ENCODE data around the gene CEACAM1. TPM values are rescaled to one million over a fixed set of nuclear protein-coding genes. Genes with fewer than 3 reads are reported as not detected.

CEACAM1 gene
- not detected for polyA plus RNA-seq (2013, experiment 1 of 4)
- polyA plus RNA-seq (2013, experiment 2 of 4), result not detected
- not detected for polyA plus RNA-seq (2013, experiment 3 of 4)
- 0.12 TPM for polyA plus RNA-seq (2013, experiment 4 of 4)

DNA sequence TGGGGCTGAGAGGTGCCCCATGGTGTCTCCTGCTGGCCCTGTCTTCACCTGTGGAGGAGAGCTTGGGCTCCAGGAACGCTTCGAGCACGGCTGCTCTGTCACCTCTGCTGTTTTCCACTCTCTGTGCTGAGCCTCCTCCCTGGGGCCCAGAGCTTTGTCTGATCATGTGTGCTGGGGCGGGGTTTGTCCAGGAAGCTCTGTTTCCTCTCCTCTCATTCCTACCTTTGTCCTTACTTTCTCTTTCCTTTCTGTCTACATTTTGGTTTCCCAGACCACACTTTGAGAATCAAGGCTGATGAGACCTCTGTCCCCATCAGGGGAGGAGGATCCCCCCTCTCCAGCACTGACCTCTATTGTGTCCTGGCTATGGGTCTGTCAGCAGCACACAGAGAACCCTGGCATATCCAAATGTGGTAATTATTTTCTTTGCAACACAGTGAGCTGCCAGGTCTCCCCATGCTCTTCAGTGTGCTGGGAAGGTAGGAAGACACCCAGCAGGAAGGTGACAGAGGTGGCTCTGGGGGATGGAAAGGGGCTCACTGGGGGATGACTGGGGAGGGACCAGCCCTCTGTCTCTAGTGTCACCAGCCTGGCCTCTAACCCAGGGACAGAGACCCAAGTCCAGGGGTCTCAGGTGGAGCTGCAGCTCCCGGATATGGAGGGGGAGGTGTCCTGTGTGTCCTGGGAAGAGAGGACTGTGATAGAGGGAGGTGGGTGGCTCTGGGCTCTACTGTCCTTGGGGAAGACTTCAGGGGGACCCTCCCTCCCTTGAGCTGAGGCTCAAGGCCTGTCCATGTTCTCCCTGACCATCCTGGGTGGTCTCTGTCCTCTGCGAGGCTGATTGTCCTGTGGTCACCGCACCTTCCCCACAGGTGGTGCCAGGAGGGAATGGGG lies at the start of gene CEACAM1:
Gene CEACAM1, minus strand, starts transcription at position 128 of the 894 bp plus-strand sequence. Its CDS starts 107 bp downstream, at position 21.
- peaks cover 4% of the 10 kb centered on the region for H3K4me1 ChIP-seq (ENCODE audit: control insufficient read depth, insufficient read depth, low read length)
- no peak within 1 kb of the TSS for H3K27ac ChIP-seq (ENCODE audit: insufficient read depth, low read depth, low read length, poor library complexity, severe bottlenecking)
- H3K4me3 ChIP-seq (ENCODE audit: insufficient read depth, low read depth, low read length), result no peak within 1 kb of the TSS
- WGBS, 2 experiments, result 87 to 89% methylated on average over 7 of the region's 7 CpGs
- no peaks in the 10 kb centered on the region for H3K36me3 ChIP-seq (ENCODE audit: control insufficient read depth, insufficient read depth, low read length)
- no peaks in the 10 kb centered on the region for H3K9me3 ChIP-seq (ENCODE audit: control insufficient read depth, low read length)
- H3K27me3 ChIP-seq (ENCODE audit: control insufficient read depth, insufficient read depth, low read length, poor library complexity, severe bottlenecking), result no peaks in the 10 kb centered on the region

DNA sequence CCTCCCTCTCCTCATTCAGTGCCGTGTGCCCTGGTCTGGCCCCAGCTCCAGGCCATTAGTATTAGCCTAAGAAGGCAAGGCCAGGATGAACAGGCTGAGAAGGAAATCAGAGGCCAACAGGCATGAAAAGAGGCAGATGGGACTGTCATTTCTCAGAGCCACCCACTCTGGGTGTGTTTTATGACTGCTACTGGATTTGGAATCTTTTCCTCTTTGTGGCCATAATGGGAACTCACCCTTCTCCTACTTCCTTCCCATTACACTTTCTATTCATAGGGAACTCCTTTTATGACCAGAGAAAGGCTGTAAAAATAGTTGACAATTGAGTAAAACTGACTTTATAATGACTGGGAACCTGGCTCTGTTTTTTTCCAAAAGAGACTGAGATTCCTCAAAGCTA lies 48.7 kb upstream of the CEACAM1 start:
- WGBS, 2 experiments, result 82 to 88% methylated on average over 1 of the region's 1 CpG
- Histone ChIP-seq H3K4me1 (ENCODE audit: control insufficient read depth, insufficient read depth, low read length) (no peaks in the 10 kb centered on the region), H3K9me3 (ENCODE audit: control insufficient read depth, low read length) (no peaks in the 10 kb centered on the region), H3K27me3 (ENCODE audit: control insufficient read depth, insufficient read depth, low read length, poor library complexity, severe bottlenecking) (no peaks in the 10 kb centered on the region), H3K27ac (ENCODE audit: insufficient read depth, low read depth, low read length, poor library complexity, severe bottlenecking) (no peak overlapping the region), H3K36me3 (ENCODE audit: control insufficient read depth, insufficient read depth, low read length) (no peaks in the 10 kb centered on the region), H3K4me3 (ENCODE audit: insufficient read depth, low read depth, low read length) (no peak overlapping the region)

DNA sequence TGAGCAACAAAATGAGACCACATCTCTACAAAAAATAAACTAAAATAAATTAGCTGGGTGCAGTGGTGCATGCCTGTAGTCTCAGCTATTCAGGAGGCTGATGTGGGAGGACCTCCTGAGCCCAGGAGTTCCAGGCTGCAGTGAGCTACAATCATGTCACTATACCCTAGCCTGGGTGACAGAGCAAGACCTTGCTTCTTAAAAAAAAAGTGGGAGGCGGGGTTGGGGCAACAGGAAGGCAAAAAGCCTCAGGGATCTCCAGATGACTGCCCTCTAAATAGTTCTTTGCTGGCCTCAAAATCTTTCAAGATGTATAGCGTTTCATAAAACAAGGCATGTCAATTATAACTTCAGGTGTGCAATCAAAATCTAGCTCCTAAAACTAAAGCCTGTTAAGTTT lies 48.0 kb upstream of the CEACAM1 start:
- no peaks in the 10 kb centered on the region for H3K4me1 ChIP-seq (ENCODE audit: control insufficient read depth, insufficient read depth, low read length)
- H3K27ac ChIP-seq (ENCODE audit: insufficient read depth, low read depth, low read length, poor library complexity, severe bottlenecking), result no peak overlapping the region
- H3K36me3 ChIP-seq (ENCODE audit: control insufficient read depth, insufficient read depth, low read length), result no peaks in the 10 kb centered on the region
- H3K9me3 ChIP-seq (ENCODE audit: control insufficient read depth, low read length), result no peaks in the 10 kb centered on the region
- WGBS, 2 experiments, result 89 to 90% methylated on average over 2 of the region's 2 CpGs
- no peaks in the 10 kb centered on the region for H3K27me3 ChIP-seq (ENCODE audit: control insufficient read depth, insufficient read depth, low read length, poor library complexity, severe bottlenecking)
- no peak overlapping the region for H3K4me3 ChIP-seq (ENCODE audit: insufficient read depth, low read depth, low read length)

DNA sequence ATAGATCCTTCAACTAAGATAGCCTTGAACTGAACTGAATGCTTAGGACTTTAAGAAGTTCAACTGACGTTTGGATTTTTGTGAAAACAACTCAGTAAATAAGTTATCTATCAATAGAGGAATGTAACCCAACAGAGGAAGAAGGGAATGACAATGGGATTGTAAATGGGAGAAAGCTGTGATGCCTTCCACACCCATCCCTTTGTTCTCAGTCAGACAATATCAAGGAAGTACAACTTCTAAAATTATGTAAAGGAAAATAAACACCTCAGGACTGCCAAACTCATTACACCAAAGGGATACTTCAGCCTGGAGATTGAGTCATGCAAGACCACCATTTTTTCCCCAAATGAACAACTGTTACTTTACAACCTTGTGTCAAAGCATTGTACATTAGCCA lies 45.4 kb upstream of the CEACAM1 start:
- H3K9me3 ChIP-seq (ENCODE audit: control insufficient read depth, low read length), result no peaks in the 10 kb centered on the region
- WGBS, 2 experiments, result 67% methylated on average over 1 of the region's 1 CpG; no CpG with 5 or more reads in 1 of the 2 experiments
- H3K4me3 ChIP-seq (ENCODE audit: insufficient read depth, low read depth, low read length), result no peak overlapping the region
- H3K27ac ChIP-seq (ENCODE audit: insufficient read depth, low read depth, low read length, poor library complexity, severe bottlenecking), result no peak overlapping the region
- no peaks in the 10 kb centered on the region for H3K4me1 ChIP-seq (ENCODE audit: control insufficient read depth, insufficient read depth, low read length)
- no peaks in the 10 kb centered on the region for H3K27me3 ChIP-seq (ENCODE audit: control insufficient read depth, insufficient read depth, low read length, poor library complexity, severe bottlenecking)
- no peaks in the 10 kb centered on the region for H3K36me3 ChIP-seq (ENCODE audit: control insufficient read depth, insufficient read depth, low read length)

DNA sequence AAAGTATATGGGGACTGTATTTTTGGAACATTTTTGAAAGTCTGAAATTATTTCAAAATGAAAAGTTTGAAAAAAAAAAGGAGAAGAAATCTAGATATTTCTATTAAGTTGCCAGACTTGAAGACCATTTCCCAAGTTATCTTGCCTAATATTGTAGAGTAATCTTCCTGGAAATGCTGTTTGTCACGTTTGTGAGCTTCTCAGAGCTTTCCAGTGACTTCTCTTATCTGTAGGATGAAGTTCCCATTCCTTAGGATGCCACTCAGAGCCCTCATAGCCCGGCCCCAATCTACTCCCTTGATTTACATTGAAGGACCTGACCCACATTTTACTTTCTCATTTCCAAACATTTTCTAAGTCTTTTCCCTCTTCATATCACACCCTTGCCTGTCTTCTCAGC lies 42.8 kb upstream of the CEACAM1 start:
- no peak overlapping the region for H3K27ac ChIP-seq (ENCODE audit: insufficient read depth, low read depth, low read length, poor library complexity, severe bottlenecking)
- no peaks in the 10 kb centered on the region for H3K27me3 ChIP-seq (ENCODE audit: control insufficient read depth, insufficient read depth, low read length, poor library complexity, severe bottlenecking)
- 76% methylated on average over 2 of the region's 2 CpGs for WGBS, 2 experiments
- H3K4me3 ChIP-seq (ENCODE audit: insufficient read depth, low read depth, low read length), result no peak overlapping the region
- no peaks in the 10 kb centered on the region for H3K9me3 ChIP-seq (ENCODE audit: control insufficient read depth, low read length)
- H3K4me1 ChIP-seq (ENCODE audit: control insufficient read depth, insufficient read depth, low read length), result no peaks in the 10 kb centered on the region
- no peaks in the 10 kb centered on the region for H3K36me3 ChIP-seq (ENCODE audit: control insufficient read depth, insufficient read depth, low read length)

DNA sequence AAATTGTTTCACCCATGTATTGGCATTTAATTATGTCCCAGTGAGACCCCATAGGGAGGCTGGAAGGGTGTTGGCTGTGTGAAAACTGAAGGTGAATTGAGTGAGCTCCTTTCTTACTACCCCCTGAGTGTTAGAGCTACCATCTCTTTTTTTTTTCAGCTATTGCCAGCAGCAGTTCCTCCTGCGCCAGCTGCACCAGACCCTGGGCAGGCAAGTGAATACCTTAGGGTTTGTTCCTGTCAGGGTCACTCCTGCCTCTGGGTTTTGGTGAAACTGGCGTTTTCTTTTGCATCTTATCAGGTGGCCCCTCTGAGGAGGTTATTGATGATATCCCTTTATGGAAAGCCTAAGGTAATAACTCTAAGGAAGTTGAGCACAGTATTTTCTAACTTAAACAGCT lies 40.9 kb upstream of the CEACAM1 start:
- Histone ChIP-seq H3K4me1 (ENCODE audit: control insufficient read depth, insufficient read depth, low read length) (no peaks in the 10 kb centered on the region), H3K4me3 (ENCODE audit: insufficient read depth, low read depth, low read length) (no peak overlapping the region), H3K27ac (ENCODE audit: insufficient read depth, low read depth, low read length, poor library complexity, severe bottlenecking) (no peak overlapping the region), H3K9me3 (ENCODE audit: control insufficient read depth, low read length) (no peaks in the 10 kb centered on the region), H3K36me3 (ENCODE audit: control insufficient read depth, insufficient read depth, low read length) (no peaks in the 10 kb centered on the region), H3K27me3 (ENCODE audit: control insufficient read depth, insufficient read depth, low read length, poor library complexity, severe bottlenecking) (no peaks in the 10 kb centered on the region)
- WGBS, 2 experiments, result 87 to 92% methylated on average over 2 of the region's 2 CpGs

DNA sequence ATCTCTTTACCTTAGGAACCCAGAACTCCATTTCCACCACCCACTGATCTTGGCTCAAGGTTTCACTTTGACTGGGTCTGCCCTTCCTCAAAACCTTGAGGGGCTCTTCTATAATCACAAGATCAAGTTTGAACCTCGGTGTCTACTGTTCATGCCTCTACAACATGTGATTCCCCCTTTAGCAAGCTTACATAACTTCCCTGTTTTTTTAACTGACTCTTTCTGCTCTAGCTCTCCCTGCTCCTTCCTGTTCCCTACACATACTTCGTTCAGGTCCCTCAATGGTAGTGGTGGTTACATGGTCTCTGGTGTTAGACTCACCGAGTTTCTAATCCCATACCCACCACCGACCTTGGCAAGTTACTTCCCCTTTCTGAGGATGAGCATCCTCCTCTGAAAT lies 39.7 kb upstream of the CEACAM1 start:
- Histone ChIP-seq H3K4me1 (ENCODE audit: control insufficient read depth, insufficient read depth, low read length) (no peaks in the 10 kb centered on the region), H3K9me3 (ENCODE audit: control insufficient read depth, low read length) (no peaks in the 10 kb centered on the region), H3K36me3 (ENCODE audit: control insufficient read depth, insufficient read depth, low read length) (no peaks in the 10 kb centered on the region), H3K27ac (ENCODE audit: insufficient read depth, low read depth, low read length, poor library complexity, severe bottlenecking) (no peak overlapping the region), H3K4me3 (ENCODE audit: insufficient read depth, low read depth, low read length) (no peak overlapping the region), H3K27me3 (ENCODE audit: control insufficient read depth, insufficient read depth, low read length, poor library complexity, severe bottlenecking) (no peaks in the 10 kb centered on the region)
- WGBS, 2 experiments, result 84 to 92% methylated on average over 2 to 4 of the region's 4 CpGs

DNA sequence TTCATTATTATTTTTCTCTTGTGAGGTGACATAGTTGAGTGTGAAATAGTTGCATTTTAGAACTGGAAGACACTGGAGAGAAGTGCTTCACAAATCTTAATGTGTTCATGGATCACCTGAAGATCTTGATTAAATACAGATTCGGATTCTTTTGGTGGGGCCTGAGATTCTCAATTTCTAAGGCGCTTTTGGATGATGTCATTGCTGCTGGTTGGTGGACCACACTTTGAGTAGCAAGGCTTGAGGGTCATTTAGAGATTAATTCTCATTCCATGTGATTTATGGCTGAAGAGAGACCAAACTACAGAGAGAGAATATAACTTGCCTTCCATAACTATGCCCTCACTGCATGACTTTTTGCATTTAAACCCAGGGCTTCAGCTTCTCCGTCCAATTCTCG lies 39.3 kb upstream of the CEACAM1 start:
- H3K9me3 ChIP-seq (ENCODE audit: control insufficient read depth, low read length), result no peaks in the 10 kb centered on the region
- no peak overlapping the region for H3K27ac ChIP-seq (ENCODE audit: insufficient read depth, low read depth, low read length, poor library complexity, severe bottlenecking)
- no peak overlapping the region for H3K4me3 ChIP-seq (ENCODE audit: insufficient read depth, low read depth, low read length)
- no peaks in the 10 kb centered on the region for H3K4me1 ChIP-seq (ENCODE audit: control insufficient read depth, insufficient read depth, low read length)
- H3K27me3 ChIP-seq (ENCODE audit: control insufficient read depth, insufficient read depth, low read length, poor library complexity, severe bottlenecking), result no peaks in the 10 kb centered on the region
- no peaks in the 10 kb centered on the region for H3K36me3 ChIP-seq (ENCODE audit: control insufficient read depth, insufficient read depth, low read length)
- 95 to 97% methylated on average over 4 of the region's 4 CpGs for WGBS, 2 experiments

DNA sequence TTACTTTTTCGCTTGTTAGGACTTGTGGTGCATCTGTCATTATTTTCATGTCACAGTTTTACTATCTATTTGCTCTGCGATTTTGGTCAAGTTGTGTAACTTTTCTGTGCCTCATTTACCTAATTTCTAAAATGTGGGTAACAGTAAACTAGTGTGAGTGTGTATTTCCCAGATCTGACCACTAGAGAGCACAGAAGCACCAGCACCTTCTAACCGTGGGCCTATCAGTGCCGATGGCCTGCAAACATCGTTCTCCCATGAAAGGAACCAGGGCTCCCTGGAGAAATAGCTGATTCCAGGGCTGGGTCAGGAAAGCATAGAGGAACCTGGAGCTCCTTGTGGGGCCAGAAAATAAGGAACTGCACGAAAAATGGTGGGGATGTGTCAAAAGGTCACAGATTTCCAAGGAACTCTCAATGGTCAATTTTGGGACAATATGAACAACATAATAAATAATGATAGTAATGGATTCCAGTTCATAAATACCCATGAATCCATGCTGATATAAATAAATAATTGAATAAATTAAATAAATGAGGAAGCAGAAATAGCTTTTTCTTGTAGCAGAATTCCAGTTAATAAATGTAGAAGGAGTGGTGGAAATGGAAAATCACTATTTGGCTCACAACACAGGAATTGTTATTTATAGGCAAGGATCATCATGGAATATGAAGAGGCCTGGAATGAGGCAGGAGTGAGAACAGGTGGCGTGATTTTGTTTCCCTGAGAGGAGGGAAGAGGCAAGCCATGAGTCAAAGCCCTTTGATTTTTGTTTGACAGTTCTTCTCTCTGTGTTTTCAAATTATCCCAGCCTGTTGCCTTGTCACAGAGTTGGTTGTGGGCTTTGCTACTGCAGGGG lies 35.3 kb upstream of the CEACAM1 start:
- 19 to 22% methylated on average over 7 of the region's 7 CpGs for WGBS, 2 experiments
- Histone ChIP-seq H3K9me3 (ENCODE audit: control insufficient read depth, low read length) (no peaks in the 10 kb centered on the region), H3K4me1 (ENCODE audit: control insufficient read depth, insufficient read depth, low read length) (no peaks in the 10 kb centered on the region), H3K4me3 (ENCODE audit: insufficient read depth, low read depth, low read length) (no peak overlapping the region), H3K27ac (ENCODE audit: insufficient read depth, low read depth, low read length, poor library complexity, severe bottlenecking) (no peak overlapping the region), H3K36me3 (ENCODE audit: control insufficient read depth, insufficient read depth, low read length) (no peaks in the 10 kb centered on the region), H3K27me3 (ENCODE audit: control insufficient read depth, insufficient read depth, low read length, poor library complexity, severe bottlenecking) (no peaks in the 10 kb centered on the region)

DNA sequence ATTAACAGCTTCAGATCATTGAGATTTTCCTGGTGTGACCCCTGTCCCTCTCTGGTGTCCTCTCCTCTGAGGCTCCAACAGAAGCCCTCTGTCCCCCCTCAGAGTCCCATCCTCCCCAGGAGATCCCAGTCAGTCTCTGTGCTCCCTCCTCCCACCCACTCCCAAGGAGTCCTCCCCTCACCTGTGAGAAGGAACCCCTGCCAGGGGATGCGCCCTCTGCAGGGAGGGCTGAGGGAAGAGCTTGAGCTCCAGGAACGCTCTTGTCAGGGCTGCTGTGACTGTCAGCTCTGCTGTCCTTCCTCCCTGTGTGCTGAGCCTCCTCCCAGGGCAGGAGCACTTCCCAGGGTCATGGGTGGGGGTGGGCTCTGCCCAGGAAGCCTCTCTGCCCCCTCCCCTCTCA lies 33.2 kb upstream of the CEACAM1 start:
- Histone ChIP-seq H3K9me3 (ENCODE audit: control insufficient read depth, low read length) (no peaks in the 10 kb centered on the region), H3K4me1 (ENCODE audit: control insufficient read depth, insufficient read depth, low read length) (no peaks in the 10 kb centered on the region), H3K27ac (ENCODE audit: insufficient read depth, low read depth, low read length, poor library complexity, severe bottlenecking) (no peak overlapping the region), H3K36me3 (ENCODE audit: control insufficient read depth, insufficient read depth, low read length) (no peaks in the 10 kb centered on the region), H3K27me3 (ENCODE audit: control insufficient read depth, insufficient read depth, low read length, poor library complexity, severe bottlenecking) (no peaks in the 10 kb centered on the region), H3K4me3 (ENCODE audit: insufficient read depth, low read depth, low read length) (no peak overlapping the region)
- WGBS, 2 experiments, result 82% methylated on average over 2 of the region's 2 CpGs

Data from ectodermal cell (in vitro differentiated cells).